HepG2 (cell line): ENCODE measurements around the gene SLC1A4. TPM values are rescaled to one million over a fixed set of nuclear protein-coding genes. Genes with fewer than 3 reads are reported as not detected.

ENCODE experiments used
- CSRNP2 ChIP-seq: sonication (generic); formaldehyde crosslinking; conservative IDR thresholded peaks from 2 replicates; pipeline ENCODE4 v1.8.0; 2022; ENCODE audit warnings: low read depth, missing genetic modification reagents
- KAT2B ChIP-seq: fragments of 150-350 bp; IDR thresholded peaks from 2 replicates; pipeline ENCODE4 v1.6.1; 2014; ENCODE audit warnings: low read depth, low read length, borderline replicate concordance
- KLF13 ChIP-seq: sonication (generic); formaldehyde crosslinking; IDR thresholded peaks from 2 replicates; pipeline ENCODE4 v1.4.0; 2020; ENCODE audit warnings: mild to moderate bottlenecking, missing genetic modification reagents
- MED13 ChIP-seq: sonication (generic); formaldehyde crosslinking; IDR thresholded peaks from 2 replicates; pipeline ENCODE4 v1.5.0; 2020; ENCODE audit warnings: missing genetic modification reagents
- MIER2 ChIP-seq: IDR thresholded peaks from 2 replicates; pipeline ENCODE4 v1.6.1; 2016; ENCODE audit warnings: missing biosample characterization, missing genetic modification reagents
- MNT ChIP-seq: fragments of 450-650 bp; IDR thresholded peaks from 2 replicates; pipeline ENCODE4 v1.6.1; 2016
- MTA3 ChIP-seq: sonication (generic); formaldehyde crosslinking; IDR thresholded peaks from 2 replicates; pipeline ENCODE4 v1.4.0; 2020; ENCODE audit warnings: missing genetic modification reagents
- NFE2L2 ChIP-seq: fragments of 150-350 bp; IDR thresholded peaks from 2 replicates; pipeline ENCODE4 v1.6.1; 2014; ENCODE audit warnings: low read length
- PRPF4 ChIP-seq: fragments of 200-400 bp; formaldehyde crosslinking; IDR thresholded peaks from 2 replicates; pipeline ENCODE4 v1.6.1; 2016; ENCODE audit warnings: low read length, low read depth; ENCODE audit not compliant: poor library complexity, severe bottlenecking
- RFX5 ChIP-seq: IDR thresholded peaks from 2 replicates; pipeline ENCODE4 v1.6.1; 2011; ENCODE audit warnings: low read depth, low read length, improper control_type of control experiment
- ZBTB34 ChIP-seq: sonication (generic); formaldehyde crosslinking; IDR thresholded peaks from 2 replicates; pipeline ENCODE4 v1.8.0; 2022; ENCODE audit warnings: mild to moderate bottlenecking, missing genetic modification reagents
- ZNF235 ChIP-seq: sonication (generic); formaldehyde crosslinking; IDR thresholded peaks from 2 replicates; pipeline ENCODE4 v1.8.1; 2023; ENCODE audit warnings: mild to moderate bottlenecking, missing genetic modification reagents, borderline replicate concordance
- ZNF326 ChIP-seq: sonication (generic); formaldehyde crosslinking; IDR thresholded peaks from 2 replicates; pipeline ENCODE4 v1.4.0; 2020; ENCODE audit warnings: missing genetic modification reagents, borderline replicate concordance
- ZNF407 ChIP-seq: sonication (generic); formaldehyde crosslinking; IDR thresholded peaks from one replicate; pipeline ENCODE4 v1.5.1; 2020; ENCODE audit warnings: mild to moderate bottlenecking, missing genetic modification reagents; ENCODE audit errors: not compliant biosample characterization
- ZNF44 ChIP-seq: sonication (generic); formaldehyde crosslinking; IDR thresholded peaks from 2 replicates; pipeline ENCODE4 v1.5.1; 2020; ENCODE audit warnings: mild to moderate bottlenecking, missing genetic modification reagents
- ZNF670 ChIP-seq: sonication (generic); formaldehyde crosslinking; IDR thresholded peaks from 2 replicates; pipeline ENCODE4 v1.8.0; 2022; ENCODE audit warnings: mild to moderate bottlenecking, missing genetic modification reagents, borderline replicate concordance
- ZSCAN21 ChIP-seq: sonication (generic); formaldehyde crosslinking; IDR thresholded peaks from 2 replicates; pipeline ENCODE4 v1.8.0; 2022; ENCODE audit warnings: mild to moderate bottlenecking, missing genetic modification reagents, moderate library complexity, borderline replicate concordance
- polyA plus RNA-seq, 8 experiments: library from polyadenylated mRNA; depleted of rRNA in 3 of 8; stranded (reverse) in 7 of 8; unstranded in 1 of 8; fragments of >200 nt; fragmentation: Illumina TruSeq in 4 of 8; extraction: Trizol in 4 of 8; gene quantifications; 2 replicates each; pipeline versions ENCODE4 v1.2.1 to v1.2.3, GENCODE V29; 2011 to 2016; ENCODE audit warnings: low read depth in 4 of 8, missing spikeins in 1 of 8, mixed read lengths in 1 of 8; ENCODE audit not compliant: insufficient read depth in 1 of 8
- total RNA-seq, 5 experiments: library from RNA; depleted of rRNA; stranded (reverse); fragments of >200 nt; fragmentation: Illumina TruSeq; extraction: Trizol; gene quantifications; 2 replicates each; pipeline ENCODE4 v1.2.3, GENCODE V29; 2016; ENCODE audit warnings: low read depth in 1 of 5

SLC1A4 gene
- total and polyA plus RNA-seq, 2 of the 13 experiments (the other 11 are each of a cell fraction or from before 2014, with no cell fraction given), result 21.0 to 39.6 TPM

GRCh38 chr2:64943387-64944150 lies 45.6 kb upstream of the SLC1A4 start (continued):
- TF ChIP-seq CSRNP2 (CRISPR knock-in tag) (no peak), NFE2L2 (no peak), ZBTB34 (CRISPR knock-in tag) (no peak), ZNF407 (no peak), RFX5 (no peak), MED13 (no peak), PRPF4 (no peak), ZSCAN21 (no peak), ZNF326 (CRISPR knock-in tag) (no peak), MTA3 (no peak), ZNF235 (no peak), MIER2 (peak; percentile 43; the same call in 1 of the 2 replicates), MNT (no peak), KLF13 (no peak), KAT2B (no peak), ZNF670 (CRISPR knock-in tag) (no peak), ZNF44 (CRISPR knock-in tag) (no peak)
